ENCODE measurements around the gene GPC5.

GPC5 gene

DNA sequence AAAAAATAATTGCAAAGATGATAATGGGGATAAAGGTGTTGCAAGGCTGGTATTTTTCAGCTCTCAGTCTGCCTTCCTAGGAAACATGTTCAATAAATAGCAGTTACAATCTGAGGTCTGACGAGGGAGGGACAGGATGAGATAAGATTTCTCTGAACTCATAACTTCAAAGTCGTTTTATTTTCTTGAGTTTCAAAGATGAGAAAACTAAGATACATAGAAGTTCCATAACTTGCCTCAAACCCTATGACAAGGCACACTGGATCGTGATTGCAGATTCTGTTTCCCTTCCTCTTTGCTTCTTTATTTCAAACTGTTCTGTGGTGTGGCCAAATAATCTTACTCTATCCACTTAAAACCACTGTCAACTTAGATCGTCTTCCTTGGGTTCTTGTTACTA lies 327.2 kb downstream of the GPC5 start:
- DNase-seq = no peak

DNA sequence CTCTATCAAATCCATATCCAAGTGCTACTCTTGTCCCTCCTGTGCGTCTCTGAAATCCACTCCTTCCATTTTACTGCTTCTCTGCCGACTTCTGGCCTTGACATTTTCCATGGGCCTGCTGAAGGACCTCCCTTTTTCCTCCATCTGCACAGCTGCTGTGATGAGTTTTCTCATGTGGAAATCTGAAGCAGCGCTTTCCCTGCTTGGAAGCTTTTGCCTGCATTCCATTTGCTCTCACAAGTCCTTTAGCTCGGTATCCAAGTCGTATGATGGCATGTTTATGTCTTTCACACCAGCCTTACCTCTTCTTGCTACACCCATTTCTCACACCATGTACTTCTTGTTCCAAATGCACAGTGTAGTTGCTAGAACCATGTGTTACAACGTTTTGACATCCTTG lies 328.2 kb downstream of the GPC5 start:
- no peak for DNase-seq

DNA sequence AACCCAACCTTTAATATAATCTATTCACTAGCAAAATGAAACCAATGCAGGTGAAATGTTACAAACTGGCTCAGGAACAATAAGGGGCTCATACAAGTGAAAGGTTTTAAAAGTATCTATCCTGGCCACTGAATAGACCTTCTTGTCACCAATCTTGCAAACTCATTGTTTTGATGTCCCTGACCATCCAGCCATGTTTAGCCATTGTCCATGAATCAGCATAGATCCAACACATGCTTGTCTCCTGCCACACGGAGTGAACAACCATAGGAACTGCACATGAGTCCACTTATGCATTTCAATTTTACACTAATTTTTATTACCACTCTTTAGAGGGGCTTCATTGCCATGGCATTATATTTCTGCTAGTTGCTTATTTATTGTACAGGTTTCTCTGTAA lies 331.4 kb downstream of the GPC5 start:
- DNase-seq = no peak

DNA sequence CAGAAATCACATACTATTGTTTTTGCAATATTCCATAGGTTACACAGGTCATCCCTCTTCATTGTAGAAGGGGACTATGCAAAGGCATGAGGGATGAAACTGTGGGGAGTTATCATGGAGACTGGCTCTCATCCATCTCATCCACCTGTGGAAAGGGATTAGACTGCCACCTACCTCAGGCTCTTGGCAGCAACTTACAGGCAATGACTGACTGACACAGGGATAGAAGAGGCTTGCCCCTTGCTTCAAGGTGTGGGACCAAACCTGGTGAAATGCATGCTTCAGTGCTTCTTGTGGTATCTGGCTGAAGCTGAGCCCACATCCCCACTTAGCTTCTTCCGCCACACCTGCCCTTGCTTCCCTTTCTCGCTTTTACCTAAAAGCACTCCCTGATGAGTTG lies 341.3 kb downstream of the GPC5 start:
- DNase-seq = peak in 1 of 2 experiments; percentile 12

DNA sequence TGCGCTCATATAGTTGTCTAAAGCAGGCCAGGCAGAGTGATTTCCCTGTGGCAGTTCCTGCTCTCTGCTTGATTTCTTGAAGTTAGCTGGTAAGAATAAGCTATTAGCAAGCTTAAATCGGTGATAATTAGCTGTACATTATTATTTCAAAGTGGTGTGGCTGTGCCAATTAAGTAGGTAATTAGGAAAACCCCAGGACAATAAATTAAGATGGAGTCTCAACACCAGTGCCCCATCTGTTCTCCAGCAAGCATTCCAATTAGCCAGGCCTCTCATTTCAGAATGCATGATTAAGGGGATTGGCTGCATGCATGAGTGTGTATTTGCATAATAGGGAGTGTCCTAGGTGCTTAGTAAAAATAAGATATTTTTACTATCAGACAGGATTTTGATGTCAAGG lies 342.3 kb downstream of the GPC5 start:
- peak in 1 of 2 experiments; percentile 22 for DNase-seq

DNA sequence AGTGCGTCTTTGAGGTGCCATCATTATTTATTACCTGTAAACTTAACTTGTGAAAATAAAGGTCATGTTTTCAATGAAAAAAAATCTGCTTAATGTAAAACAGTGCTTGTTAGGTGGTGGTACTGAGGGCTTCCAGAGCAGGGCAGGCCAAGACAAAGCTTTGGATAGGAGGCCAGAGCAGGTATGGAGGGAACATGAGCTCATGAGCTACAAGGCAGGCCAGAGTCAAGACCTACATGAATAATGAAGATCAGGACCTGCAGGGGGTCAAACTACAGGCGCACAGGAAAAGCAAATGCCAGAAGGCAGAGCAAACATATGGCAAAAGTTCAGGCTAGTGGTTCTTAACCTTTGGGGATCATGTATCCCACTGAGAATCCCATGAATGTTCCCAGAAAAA lies 343.5 kb downstream of the GPC5 start:
- DNase-seq = no peak

DNA sequence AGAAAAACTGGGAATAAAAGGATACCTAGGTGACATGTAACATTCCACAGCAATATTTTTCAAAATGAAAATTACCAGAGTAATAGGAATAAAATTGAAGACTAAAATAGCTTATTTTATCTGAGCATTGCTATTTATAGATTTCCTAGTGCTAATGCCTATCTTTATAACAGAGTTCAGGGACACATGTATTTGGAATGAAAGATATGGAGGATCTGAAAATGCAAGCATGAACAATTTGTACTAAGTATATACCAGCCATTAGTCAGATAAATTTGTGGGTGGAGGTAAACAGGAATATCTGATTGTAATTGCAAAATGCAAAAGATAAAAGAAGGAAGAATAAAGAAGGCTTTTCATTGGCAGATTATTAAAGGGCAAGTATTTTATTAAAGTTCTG lies 345.9 kb downstream of the GPC5 start:
- DNase-seq = no peak

DNA sequence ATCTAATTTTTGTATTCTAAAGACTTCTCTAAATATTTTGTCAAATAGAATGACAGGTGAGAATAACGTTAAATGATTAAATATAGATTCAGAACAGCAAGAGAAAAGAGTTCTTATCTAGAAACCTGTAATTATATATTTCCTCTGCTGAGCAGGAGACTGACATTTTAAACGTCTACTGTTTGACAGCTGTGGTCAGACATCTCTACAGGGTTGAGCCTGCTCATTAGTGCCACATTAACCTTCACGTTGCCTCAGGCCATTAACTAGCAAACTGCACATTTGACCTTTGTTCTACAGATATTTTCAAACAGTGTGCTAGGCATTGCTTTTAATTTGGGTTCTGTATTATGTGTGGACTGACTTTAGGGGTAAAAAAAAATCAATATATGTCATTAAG lies 347.5 kb downstream of the GPC5 start:
- peak in 1 of 2 experiments; percentile 6 for DNase-seq

DNA sequence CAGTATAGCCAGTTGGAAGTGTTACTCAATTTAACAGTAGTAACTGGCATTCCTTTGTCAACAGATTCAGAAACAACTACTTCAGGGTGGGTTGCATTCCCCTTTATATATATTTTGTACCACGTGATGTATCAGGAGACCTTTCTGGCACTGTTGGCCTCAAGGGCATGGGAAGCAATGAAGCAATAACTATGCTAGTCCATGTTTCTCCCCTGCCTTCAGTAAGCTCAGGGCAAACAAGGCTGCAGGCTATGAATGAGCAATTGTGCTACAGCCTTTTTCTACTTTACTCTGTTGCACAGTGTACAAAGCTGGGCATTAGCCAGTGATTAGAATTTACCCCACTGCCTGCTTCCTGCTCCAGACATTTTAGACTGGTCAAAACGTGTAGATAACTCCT lies 348.8 kb downstream of the GPC5 start:
- DNase-seq = no peak

DNA sequence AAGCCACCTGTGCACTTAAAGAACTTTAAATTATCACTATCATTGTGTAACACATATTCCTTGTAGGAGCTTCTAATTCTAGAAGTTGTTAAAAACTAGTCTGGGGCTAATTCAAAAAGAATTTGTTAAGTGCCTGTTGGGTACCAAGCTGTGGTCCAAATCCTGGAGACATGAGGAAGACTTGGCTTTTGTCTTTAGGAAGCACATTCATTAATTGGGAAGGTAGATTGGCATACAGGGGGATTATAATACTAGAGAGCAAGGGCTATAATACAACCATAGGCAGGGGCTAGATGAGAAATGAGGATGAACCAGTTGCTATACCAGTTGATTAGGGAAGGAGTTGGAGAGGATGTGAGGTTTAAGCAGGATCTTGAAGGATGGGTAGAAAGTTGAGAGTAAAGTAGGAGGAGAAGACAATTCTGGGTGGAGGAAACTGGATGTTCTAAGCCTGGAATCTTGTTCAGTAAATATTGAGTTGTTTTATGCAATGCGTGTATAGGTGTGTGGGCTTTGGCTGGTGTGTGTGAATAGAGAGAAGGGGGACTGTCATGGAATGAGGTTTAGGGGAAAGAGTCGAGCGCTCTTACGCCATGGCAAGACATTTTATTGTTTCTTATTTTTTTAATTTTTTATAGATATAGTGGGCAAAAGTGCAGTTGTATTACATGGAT lies 350.1 kb downstream of the GPC5 start:
- DNase-seq = no peak

DNA sequence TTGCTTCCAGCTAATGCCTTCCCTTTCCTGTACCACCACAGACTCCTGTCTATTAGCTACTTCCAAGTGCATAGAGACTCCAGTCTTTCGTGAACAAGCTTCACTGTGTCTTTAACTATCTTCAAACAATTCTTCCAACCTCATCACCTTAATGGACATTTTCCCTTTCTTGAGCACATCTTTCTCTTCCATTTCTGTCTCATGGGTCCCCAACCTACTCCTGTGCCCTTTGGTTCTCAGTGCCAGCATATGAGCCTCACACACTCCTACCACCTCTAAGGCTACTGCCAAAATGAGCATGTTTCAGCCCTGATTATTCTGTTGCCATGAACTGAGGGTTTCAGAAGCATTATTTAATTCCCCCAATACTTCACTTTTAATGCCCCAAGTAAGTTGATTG lies 360.3 kb downstream of the GPC5 start:
- DNase-seq = no peak

DNA sequence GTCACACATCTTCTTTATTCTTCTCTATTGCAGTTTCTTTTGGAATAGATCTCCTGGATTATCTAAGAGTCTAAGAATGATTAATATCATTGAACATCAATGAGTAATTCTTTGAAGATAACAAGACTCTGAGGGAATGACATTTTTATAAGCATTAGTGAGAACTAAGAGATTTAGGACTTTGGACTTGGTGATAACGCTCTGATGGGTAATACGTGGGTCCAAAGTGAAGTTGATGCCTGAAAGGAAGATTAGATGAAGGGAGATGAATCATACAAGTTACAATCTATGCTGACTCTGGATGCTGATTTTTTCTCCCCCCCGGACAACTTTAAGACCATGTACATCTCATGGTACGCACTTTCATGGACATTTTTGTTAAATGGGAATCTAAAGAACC lies 364.5 kb downstream of the GPC5 start:
- no peak for DNase-seq

DNA sequence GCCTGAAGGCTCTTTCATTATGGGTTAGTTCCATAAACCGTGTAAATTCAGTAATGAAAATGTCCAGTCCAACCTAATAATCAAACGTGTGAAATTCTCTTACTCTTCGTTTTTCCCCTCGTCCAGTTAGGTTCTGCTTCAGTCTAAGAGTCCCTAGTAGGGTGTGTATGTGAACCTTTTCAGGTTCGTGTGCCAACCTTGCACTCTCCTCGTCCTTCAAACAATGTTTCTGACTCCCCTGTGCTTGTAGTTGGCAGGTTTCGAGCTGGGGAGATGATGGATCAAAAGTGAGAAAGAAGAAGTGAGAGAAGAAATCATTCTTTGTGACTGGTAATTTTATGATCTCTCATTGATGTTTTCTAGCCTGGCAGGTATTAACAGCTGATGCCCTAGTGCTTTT lies 366.1 kb downstream of the GPC5 start:
- DNase-seq = no peak

DNA sequence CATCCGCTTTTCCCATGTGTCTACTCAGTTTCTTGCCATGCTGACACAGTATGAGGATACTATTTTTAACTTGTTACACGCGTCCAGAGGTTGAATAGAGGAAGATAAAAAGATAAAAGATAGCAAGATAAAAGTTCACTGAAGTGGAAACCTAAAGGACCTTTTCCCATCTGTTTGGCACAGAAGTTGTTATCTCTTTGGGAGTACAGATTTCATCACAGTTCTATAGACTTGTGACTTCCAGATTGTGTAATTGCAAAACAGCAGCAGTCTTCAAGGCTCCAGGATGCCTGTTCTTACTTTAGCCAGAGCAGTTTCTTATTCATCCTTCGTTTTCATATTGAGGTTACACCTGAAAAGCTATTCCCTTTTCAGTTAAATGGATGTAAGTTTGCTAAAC lies 369.2 kb downstream of the GPC5 start:
- DNase-seq = no peak

DNA sequence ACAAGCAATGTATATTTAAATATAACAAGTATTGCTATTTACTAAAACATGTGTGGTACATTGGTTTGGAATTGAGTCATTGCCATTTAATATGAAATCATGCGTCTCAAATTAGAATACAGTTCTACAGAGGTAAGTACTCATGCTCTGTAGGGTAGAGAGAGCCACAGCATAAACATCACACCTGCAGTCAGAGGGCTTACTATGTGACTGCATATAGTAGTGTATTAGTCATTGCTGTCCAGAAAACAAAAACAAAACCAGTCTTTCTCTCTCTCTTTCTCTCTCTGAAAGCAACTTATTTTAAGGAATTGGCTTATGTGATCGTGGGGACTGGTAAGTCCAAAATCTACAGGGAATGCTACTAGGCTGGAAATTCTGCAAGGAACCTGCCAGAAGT lies 370.3 kb downstream of the GPC5 start:
- no peak for DNase-seq

DNA sequence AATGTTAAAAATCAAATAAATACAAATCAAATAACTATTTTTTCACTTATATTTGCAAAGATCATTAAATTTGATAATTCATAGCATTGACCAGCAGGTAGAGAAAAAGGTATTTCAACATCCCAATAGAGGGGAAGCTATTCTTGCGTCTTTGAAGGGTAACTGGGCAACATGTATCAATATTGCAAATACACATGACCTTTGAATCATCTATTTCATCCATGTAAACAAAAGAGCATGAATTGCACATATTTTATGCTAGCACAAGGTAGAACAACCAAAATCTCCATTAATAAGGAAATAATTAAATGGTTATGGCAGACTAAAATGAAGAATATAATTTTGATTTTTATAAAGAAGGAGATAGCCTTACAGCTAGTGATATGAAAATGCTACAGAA lies 372.8 kb downstream of the GPC5 start:
- no peak for DNase-seq

DNA sequence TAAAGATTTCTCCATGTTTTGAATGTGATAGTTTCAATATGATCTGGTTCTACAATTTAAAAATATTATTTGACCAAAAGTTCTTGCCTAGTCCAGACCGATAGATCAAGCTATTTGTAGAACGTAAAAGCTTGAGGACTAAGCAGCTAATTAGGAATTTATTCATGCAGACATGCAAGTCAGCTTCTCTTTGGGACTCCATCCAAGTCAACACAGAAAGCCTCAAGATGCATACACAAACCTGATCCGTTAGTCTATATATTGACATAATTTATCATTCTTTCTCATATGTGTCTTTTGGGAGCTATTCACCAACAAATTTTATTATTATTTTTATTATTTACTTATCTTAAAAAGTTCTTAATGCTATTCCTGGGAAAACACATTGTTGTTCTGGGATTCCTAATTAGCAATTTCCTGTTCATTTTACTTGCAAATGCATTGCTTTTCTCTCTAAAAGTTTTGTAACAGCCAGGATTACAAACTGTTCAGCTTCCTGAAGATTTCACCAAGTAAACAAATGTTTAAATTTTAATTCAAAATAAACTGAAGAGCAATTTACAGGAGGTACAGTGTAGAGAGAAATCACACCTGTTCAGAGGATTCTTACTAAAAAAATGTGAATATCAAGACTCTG lies 375.3 kb downstream of the GPC5 start:
- DNase-seq = no peak

DNA sequence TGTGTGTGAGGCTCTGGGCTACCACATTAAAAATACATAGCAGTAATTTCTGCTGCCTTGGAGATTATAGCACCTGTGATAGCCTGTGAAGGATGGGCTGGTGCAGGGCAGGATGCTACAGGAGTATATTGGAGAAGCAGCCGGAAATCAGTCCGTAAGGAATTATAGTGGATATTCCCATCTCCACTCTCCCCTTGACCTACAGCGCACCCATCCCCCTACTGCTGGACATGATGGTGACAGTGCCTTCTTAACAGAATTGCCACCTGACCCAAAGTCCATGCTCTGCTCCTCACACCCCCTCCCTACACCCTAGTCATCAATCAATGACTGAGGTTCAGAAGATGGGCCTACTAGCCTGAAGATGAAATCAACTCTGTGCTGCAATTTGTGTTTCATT lies 376.0 kb downstream of the GPC5 start:
- no peak for DNase-seq

DNA sequence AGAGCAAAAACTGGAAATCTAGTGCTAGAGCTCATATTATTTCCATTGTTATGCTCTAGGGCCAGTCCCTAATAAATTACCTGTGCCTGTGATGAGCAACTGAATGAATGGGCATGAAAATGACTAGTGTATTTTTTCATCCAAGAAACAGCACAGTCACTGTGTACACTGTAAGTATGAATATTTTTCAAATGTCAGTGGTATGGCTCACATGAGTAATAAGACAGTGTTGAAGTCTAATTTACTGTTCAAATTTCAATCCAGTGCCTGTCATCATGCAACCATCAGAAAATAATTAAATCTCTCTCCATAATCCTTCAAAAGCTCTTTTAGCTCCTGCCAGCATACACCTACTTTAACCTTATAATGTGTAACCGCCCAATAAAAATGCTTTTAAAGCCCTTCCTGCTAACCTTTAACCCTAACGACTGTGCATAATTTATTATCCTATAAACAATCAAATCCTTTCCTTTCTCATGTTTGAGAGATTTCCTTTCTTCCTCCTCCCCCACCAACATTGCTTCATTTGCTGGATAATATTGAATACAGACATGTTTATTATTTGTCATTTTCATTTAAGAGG lies 378.3 kb downstream of the GPC5 start:
- no peak for DNase-seq

DNA sequence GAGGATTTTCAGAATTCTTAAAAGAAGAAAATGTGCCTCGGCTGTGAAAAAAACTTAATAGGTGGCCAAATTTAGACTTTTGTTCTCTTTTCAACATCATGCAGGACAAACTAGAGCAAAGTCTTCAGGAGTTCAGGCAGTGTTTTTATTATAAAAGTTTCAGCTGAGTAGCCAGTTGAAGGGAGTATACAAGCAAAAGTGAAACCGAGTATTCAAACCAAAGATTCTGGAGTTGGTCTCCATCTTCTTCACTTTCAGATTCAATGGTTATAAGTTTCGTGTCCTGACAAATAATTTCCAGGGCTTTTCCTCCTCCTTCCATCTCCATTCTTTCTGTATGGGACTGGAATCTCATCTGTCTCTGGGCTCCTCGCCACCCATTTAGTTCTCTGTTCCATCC lies 379.7 kb downstream of the GPC5 start:
- no peak for DNase-seq

DNA sequence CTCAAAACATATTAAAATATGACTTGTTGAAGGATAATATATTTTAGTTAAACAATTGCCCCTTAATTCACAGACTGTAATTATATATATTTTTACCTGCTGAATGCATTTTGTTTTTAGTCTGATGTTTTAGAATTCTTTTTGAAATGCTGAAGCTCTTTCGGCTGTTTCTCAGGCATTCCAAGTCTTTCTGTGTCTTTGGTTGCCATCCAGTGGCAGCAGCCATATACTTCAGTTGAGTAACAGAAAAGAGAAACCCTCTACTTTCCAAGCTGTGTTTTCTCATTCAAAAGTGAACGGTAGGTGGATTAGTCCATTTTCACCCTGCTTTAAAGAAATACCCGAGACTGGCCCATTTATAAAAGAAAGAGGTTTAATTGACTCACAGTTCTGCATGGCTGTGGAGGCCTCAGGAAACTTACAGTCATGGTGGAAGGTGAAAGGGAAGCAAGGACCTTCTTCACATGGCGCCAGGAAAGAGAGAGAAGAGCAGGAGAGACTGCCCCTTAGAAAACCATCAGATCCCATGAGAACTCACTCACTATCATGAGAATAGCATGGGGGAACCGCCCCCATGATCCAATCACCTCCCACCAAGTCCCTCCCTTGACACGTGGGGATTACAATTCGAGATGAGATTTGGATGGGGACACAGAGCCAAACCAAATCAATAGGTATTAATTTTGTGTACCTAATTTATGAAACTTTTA lies 383.7 kb downstream of the GPC5 start:
- peak; percentile 9 to 27 for DNase-seq

DNA sequence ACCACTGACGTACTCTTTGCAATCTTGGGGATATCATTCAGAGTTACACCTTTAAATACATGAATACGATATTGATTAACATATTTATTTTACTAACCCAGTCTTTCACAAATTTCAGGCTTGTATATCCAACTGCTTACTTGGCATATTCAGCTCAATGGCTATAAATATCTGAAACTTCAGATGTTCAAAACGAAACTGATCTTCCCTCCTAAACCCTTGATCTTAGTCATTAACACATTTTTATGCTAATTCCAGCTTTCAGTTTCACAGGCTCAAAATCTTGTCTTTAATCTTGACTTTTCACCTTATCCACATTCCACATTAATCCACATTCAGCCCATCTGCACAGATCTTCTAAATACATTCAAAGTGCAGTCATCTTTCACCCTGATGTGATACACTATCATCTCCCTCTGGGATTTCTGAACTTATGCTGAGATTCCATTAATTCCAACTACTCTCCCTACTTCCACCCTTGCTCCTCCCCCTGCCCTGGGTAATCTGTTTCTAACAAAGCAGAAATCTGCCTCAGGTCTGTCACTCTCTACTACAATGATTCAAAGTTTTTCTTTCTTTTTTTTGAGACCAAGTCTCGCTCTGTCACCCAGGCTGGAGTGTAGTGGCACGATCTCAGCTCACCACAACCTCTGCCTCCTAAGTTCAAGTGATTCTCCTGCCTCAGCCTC lies 387.2 kb downstream of the GPC5 start:
- no peak for DNase-seq

DNA sequence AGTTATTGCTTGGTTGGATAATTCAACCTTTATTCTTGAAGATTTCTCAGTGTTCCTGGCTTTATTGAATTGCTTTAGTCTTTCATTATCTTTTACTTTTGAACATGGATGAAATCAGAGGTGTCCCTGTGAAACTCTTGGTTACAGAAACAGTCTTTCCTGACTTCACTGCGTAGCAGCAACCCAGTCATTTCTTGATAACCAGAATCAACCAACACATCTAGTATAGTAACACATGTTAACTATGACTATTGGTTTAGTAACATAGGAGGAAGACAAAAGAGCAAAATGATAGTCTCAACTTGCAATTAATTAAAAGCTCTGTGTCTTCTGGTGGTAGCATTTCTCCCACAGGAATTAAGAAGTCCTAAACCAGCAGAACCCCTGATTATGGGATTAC lies 393.6 kb downstream of the GPC5 start:
- no peak for DNase-seq

DNA sequence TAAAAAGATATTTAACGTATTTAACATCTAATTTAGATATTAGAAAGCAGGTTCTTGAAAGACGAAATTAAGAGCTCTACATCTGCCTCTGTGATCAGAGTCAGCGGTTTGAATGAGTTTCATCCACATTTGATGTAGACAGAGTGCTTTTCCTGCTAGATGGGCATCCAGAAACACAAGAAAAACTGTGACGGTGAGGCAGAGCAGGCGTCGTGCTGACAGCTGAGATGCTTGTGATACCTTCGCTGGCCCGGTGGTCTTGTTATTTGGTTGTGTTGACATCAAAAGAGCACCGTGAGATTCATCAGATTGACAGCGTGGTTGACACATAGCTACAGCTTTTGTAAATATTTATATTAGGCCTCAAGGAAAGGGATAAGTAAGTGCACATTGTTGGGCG lies 399.1 kb downstream of the GPC5 start:
- DNase-seq = no peak

Data from NCI-H526 (cell line).